ENCODE data around the gene LCMT2.

GRCh38 chr15:43325039-43325684 lies 5.2 kb downstream of the LCMT2 start:
- TF ChIP-seq CTCF (optimal IDR thresholded peaks at IDR 0.05 in 1 of 3, IDR thresholded peaks at IDR 0.05 in 1 of 3, conservative IDR thresholded peaks at IDR 0.05 in 1 of 3; ENCODE audit: extremely low read depth in 1 of 3, insufficient read depth in 2 of 3, low read length in 3 of 3) (no peak), EZH2 (IDR thresholded peaks at IDR 0.05; ENCODE audit: low read length) (no peak)

Data from keratinocyte (primary cell).